Activated B cell treated with CpG ODN at 0.5 μM for 24 hours (primary cell): ENCODE results near the gene TRIP13. TPM values are rescaled to one million over a fixed set of nuclear protein-coding genes. Genes with fewer than 3 reads are reported as not detected.
"Not testable (repeated sequence)": the region's sequence is repeated elsewhere in the genome, so short reads cannot be mapped to it uniquely, and the experiment has no call there.

Experiments
- ATAC-seq: fragments of 200-7000 bp; cut with Tn5 transposase; one replicate; pipeline ENCODE4 v1.10.0; 2021; ENCODE audit warnings: low read depth, mild to moderate bottlenecking, moderate library complexity
- CTCF ChIA-PET: fragments of 350-600 bp; sonication (Branson Sonifier 250); formaldehyde crosslinking; loops from one replicate; lab custom pipeline; 2021; ENCODE audit warnings: antibody characterized with exemption; lab: Charles Lee
- POLR2A ChIA-PET: fragments of 350-600 bp; sonication (Branson Sonifier 250); formaldehyde crosslinking; loops from one replicate; lab custom pipeline; 2021; ENCODE audit warnings: antibody characterized with exemption; lab: Charles Lee
- DNase-seq: peaks from one replicate; pipeline ENCODE4 v3.0.0; 2022
- H3K27ac Mint-ChIP-seq: one replicate; pipeline ENCODE4 v1.8.0; 2020; ENCODE audit warnings: mixed read lengths
- H3K27me3 Mint-ChIP-seq: one replicate; pipeline ENCODE4 v1.8.0; 2021; ENCODE audit warnings: mixed read lengths
- H3K36me3 Mint-ChIP-seq: one replicate; pipeline ENCODE4 v1.8.0; 2021; ENCODE audit warnings: low read depth, mixed read lengths
- H3K4me1 Mint-ChIP-seq: one replicate; pipeline ENCODE4 v1.8.0; 2021; ENCODE audit warnings: mixed read lengths
- H3K4me3 Mint-ChIP-seq: one replicate; pipeline ENCODE4 v1.8.0; 2020; ENCODE audit warnings: mild to moderate bottlenecking, mixed read lengths
- H3K9me3 Mint-ChIP-seq: one replicate; pipeline ENCODE4 v1.8.0; 2020; ENCODE audit warnings: mixed read lengths
- intact Hi-C: fragments of 100-400 bp; cut with micrococcal nuclease; formaldehyde crosslinking; loops from one replicate; pipeline ENCODE4 v1.15.1; 2024
- total RNA-seq: library from RNA; stranded (reverse); gene quantifications from 2 replicates; pipeline ENCODE4 v1.2.3, GENCODE V29; 2022
- TF ChIP-seq, protein P1 (sequence below): fragments of 200-600 bp; IDR thresholded peaks from one replicate; pipeline ENCODE4 v1.8.0; 2022; ENCODE audit warnings: antibody characterized with exemption, mild to moderate bottlenecking

Gene TRIP13
- total RNA-seq, 1 donor from 2014 or later, result 4.1 TPM

DNA sequence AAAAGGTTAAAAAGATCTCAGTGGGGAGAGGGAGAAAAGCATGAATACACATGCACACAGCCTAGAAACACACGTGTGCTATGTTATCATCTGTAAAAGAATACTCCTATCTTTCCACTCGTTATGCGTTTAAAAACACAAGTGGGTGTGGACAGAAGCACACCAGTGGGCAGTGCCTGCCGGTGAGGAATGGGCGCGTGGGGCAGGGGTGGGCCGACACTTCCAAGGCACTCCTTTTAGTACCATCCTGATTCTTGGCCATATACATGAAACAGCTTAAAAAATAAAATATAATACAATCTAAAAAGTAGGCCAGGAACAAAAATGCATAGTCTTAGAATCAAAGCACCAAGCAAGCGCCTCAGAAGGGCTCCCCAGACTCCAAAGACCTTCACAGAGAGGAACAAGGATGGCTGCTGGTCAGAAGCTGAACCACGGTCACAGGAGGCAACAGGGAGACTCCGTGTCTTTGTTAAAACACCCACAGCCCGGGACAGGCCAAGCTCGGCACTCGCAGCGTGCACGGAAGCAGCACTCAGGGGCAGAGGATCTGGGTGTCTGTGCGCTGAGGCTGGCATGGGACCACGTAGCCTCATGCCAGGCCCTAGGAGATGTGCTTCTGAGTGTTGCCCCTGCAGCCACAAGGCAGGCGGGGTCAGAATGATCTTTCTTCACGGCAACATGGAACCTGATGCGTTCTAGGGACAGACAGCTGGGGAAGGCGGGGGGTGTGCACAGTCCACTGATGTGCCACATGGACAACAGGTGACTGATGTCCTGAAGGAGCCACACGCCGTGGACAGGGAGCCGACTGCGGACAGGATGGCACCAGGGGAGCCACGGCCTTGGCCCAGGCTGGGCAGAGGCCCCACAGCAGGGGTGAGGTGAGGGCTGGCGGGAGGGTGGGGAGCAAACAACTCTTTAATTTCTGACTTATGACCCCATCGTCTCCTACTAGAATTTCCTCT, 16.0 kb upstream of the TRIP13 start:
- Mint-ChIP-seq H3K4me3 (no peak overlapping the region), H3K4me1 (peaks cover 5% of the 10 kb centered on the region), H3K27me3 (no peaks in the 10 kb centered on the region), H3K27ac (no peak overlapping the region), H3K9me3 (no peaks in the 10 kb centered on the region), H3K36me3 (peaks cover 77% of the 10 kb centered on the region)
- CTCF ChIA-PET, result no interaction called here
- POLR2A ChIA-PET, result no interaction called here
- intact Hi-C loops, result no loop called here
- TF ChIP-seq, protein P1, sequence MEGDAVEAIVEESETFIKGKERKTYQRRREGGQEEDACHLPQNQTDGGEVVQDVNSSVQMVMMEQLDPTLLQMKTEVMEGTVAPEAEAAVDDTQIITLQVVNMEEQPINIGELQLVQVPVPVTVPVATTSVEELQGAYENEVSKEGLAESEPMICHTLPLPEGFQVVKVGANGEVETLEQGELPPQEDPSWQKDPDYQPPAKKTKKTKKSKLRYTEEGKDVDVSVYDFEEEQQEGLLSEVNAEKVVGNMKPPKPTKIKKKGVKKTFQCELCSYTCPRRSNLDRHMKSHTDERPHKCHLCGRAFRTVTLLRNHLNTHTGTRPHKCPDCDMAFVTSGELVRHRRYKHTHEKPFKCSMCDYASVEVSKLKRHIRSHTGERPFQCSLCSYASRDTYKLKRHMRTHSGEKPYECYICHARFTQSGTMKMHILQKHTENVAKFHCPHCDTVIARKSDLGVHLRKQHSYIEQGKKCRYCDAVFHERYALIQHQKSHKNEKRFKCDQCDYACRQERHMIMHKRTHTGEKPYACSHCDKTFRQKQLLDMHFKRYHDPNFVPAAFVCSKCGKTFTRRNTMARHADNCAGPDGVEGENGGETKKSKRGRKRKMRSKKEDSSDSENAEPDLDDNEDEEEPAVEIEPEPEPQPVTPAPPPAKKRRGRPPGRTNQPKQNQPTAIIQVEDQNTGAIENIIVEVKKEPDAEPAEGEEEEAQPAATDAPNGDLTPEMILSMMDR, result no peak
- no peak for DNase-seq
- no peak for ATAC-seq

GRCh38 chr5:878125-878524, 14.6 kb upstream of the TRIP13 start:
- H3K4me1 Mint-ChIP-seq, result peaks cover 6% of the 10 kb centered on the region
- CTCF ChIA-PET, result no interaction called here
- peaks cover 78% of the 10 kb centered on the region for H3K36me3 Mint-ChIP-seq

DNA sequence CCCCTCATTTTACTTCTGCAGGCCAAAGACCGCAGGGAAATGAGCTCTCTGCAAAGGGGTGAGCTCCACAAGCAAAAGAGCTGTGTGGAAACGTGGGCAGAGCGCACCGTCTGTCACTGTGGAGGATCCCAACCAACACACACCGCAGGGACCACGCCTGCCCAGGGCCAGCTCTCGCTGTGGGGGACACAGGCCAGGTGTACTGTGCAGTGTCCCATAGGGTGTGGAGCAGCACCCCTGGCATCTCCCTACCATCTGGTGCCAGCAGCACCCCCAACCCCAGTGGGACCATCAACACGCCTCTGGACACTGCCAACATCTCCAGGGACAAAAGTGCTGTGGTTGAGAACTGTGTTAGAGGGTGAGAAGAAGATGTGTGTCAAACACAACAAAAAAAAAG, 14.0 kb upstream of the TRIP13 start:
- POLR2A ChIA-PET, result interaction anchor here (0.7 kb wide), 1 partner anchor 14 kb away, joined by 3 read pairs; the partner anchor contains the start of genes BRD9 and TRIP13
- peaks cover 78% of the 10 kb centered on the region for H3K36me3 Mint-ChIP-seq
- H3K4me3 Mint-ChIP-seq, ATAC-seq, H3K27ac Mint-ChIP-seq, DNase-seq, CTCF ChIA-PET, intact Hi-C loops, H3K4me1 Mint-ChIP-seq, H3K27me3 Mint-ChIP-seq, H3K9me3 Mint-ChIP-seq: not testable (repeated sequence)

More at GRCh38 chr5:878125-878524, 14.6 kb upstream of the TRIP13 start:
- TF ChIP-seq, protein P1, result no peak
- intact Hi-C loops, result no loop called here
- H3K4me3 Mint-ChIP-seq, result no peak overlapping the region
- H3K9me3 Mint-ChIP-seq, result no peaks in the 10 kb centered on the region
- POLR2A ChIA-PET, result interaction anchor here (0.7 kb wide), 1 partner anchor 14 kb away, joined by 3 read pairs; the partner anchor contains the start of genes BRD9 and TRIP13
- H3K27me3 Mint-ChIP-seq, result no peaks in the 10 kb centered on the region
- ATAC-seq, result no peak
- no peak for DNase-seq
- H3K27ac Mint-ChIP-seq, result no peak overlapping the region

DNA sequence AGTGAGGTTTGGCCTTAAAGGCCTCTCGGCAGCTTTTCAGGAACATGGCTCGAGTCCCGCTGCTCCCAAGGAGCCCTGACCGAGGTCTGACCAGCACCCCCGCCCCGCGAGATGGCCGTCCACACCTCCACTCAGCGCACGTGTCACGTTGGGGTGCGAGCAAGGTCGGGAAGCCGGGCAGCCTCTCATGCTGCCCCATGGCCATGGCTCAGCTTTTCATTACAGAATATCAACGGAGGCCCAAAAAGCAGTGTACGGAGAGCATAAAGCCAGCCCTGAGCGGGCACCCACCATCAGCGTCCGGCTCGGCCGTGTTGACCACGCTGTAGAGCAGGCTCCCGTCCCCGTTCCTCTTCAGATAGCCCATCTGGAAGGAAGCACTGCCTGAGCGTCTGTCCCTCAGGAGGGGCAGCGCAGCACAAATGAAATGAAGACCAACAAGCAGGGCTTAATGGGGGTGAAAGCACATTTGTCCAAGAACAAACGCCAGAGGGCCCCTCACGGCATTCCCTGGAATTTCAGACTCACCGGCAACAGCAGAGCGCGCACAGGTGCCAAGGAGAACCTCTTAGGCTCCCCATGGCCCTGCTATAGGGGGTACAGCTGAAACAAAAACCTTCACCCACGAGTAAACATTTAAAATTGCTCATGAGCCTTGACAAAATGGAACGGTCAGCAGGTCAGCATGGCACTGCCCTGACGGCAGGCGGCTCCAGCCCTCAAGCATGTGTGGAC, 11.7 kb upstream of the TRIP13 start:
- ATAC-seq (no peak), DNase-seq (no peak)
- CTCF ChIA-PET, result no interaction called here
- no peaks in the 10 kb centered on the region for H3K27me3 Mint-ChIP-seq
- H3K4me3 Mint-ChIP-seq, result no peak overlapping the region
- POLR2A ChIA-PET, result no interaction called here
- H3K27ac Mint-ChIP-seq, result no peak overlapping the region
- H3K9me3 Mint-ChIP-seq, result no peaks in the 10 kb centered on the region
- H3K36me3 Mint-ChIP-seq, result peaks cover 77% of the 10 kb centered on the region
- intact Hi-C loops, result no loop called here
- TF ChIP-seq, protein P1, result no peak
- H3K4me1 Mint-ChIP-seq, result peaks cover 2% of the 10 kb centered on the region

- no peak overlapping the region for H3K27ac Mint-ChIP-seq
- intact Hi-C loops, result no loop called here
- TF ChIP-seq, protein P1, result no peak
- H3K27me3 Mint-ChIP-seq, result no peaks in the 10 kb centered on the region
- H3K4me3 Mint-ChIP-seq, result no peak overlapping the region
- peaks cover 78% of the 10 kb centered on the region for H3K36me3 Mint-ChIP-seq
- no peak for ATAC-seq
- POLR2A ChIA-PET, result no interaction called here
- CTCF ChIA-PET, result no interaction called here
- no peak for DNase-seq
- no peaks in the 10 kb centered on the region for H3K9me3 Mint-ChIP-seq
- peaks cover 2% of the 10 kb centered on the region for H3K4me1 Mint-ChIP-seq
Measured at GRCh38 chr5:881551-881935, 11.1 kb upstream of the TRIP13 start.
